GM19452 (cell line): ENCODE measurements around the gene PGGHG.
"Not testable (repeated sequence)": the region's sequence is repeated elsewhere in the genome, so short reads cannot be mapped to it uniquely, and the experiment has no call there.

Experiments used
- ATAC-seq: cut with Tn5 transposase; IDR thresholded peaks from one replicate; pipeline ENCODE4 v1.9.1; 2021; ENCODE audit not compliant: unreplicated experiment

PGGHG gene

DNA sequence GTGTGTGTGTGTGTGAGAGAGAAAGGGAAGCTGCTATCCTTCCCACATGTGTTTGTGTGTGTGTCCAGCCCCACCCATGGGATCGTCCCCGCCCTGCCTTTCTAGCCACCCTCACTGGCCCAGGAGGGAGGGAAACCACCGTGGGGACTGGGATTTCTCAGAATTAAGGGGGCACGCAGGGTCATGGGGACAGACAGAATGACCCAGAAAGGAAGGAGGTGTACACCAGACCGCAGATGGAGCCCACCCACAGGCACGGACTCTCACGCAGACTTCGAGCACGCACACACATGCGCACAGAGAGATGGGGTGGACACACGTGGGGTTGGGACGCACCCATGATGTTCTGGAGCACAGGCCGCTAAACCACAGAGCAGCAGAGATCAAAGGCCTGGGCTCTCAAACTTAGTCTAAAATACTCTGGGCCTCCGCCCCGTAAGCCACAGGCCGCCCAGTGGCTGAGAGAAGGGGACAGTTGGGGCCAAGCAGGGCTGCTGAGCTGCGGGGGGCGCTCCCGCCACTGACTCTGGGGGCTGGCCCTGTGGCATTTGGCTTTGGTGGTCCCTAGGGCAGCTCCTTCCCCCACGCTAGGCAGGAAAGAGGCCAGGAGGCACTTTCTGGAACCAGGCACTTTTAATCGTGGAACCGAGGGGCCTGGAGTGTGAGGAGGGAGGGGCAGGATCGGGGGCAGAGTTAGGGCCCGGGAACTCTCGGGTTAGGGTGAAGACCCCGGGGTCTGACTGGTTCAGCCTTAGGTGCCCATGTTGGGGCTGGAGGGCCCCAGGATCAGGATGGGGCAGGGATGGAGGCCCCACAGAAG is 8.9 kb downstream of the PGGHG start:
- no peak for ATAC-seq

- no peak for ATAC-seq
Observed at GRCh38 chr11:298406-299065, 9.6 kb downstream of the PGGHG start.

DNA sequence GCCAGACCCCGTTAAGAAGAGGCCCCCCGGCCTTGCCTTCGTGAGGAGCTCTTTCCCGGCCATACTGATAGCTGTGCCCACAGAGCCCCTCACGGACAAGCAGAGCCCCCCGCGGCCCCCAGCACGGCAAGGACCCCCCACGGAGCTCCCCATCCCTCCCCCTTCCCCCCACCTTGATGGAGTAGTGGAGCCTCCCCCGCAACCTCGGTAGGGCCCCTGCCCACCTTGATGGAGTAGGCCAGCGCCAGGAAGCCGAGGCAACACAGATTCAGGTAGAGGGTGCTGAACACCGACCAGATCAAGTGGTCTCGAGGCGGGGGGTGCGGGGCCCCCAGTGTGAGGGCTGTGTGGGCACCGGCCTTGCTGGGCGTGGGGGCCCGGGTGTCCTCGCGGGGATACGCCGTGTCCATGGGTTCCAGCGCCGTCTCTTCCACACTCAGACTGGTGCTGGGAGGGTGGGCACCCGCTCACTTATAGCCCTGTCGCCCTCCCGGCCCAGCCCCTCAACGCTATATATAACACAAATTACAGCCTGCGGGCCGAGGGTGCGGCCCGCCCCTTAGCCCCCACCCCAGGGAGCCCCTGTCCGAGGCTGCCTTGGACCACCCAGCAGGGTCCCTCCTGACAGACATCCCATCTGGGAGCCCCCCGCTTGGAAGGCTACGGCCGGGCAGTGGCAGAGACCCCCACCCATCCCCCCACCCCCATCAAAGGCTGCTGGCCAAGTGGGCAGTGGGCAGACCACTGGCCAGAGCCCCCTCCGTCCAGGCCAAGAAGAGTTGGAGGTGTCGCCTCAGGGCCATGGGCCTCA is 10.4 kb downstream of the PGGHG start, which contains the start of gene IFITM5:
Gene IFITM5 (minus strand): TSS at position 446 of the 811 bp plus-strand sequence. CDS start 36 bp downstream, at position 410.
- no peak for ATAC-seq

DNA sequence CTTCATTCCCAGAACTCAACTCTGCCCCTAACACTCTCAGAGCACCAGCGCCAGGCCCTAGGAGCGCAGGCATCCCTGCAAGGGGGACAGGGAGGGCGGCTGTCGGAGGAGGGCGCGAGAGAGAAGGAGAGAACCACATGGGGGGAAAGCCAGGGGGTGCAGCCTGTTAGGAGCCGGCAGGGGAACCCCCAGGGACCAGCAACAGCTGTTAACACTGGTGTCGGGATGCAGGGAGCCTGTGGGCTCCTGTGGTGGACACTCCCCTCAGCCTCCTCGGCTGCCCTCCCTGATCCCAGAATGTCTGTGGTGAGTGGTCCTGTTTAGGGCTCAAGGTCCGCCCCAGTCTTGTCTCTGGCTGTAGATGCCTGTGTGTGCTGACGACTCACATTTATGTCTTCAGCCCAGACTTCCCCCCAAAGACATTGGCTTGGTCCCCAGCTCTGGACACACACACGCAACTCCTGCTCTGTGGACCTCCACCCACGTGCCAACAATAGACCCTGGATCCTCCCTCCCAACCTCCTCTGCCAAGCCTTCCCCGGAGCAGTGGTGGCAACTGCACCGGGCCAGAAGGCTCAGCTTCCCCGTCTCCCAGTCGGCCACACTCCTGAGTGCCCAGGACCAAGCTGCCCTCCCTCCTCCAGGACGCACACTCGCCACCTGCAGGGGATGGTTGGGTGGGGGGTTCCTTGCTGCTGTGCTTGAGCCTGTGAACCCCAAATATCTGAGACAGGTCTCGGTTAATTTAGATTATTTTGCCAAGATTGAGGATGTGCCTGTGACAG is 11.2 kb downstream of the PGGHG start:
- ATAC-seq: no peak

- ATAC-seq: no peak
Observed at GRCh38 chr11:303363-303762, 14.4 kb downstream of the PGGHG start.

DNA sequence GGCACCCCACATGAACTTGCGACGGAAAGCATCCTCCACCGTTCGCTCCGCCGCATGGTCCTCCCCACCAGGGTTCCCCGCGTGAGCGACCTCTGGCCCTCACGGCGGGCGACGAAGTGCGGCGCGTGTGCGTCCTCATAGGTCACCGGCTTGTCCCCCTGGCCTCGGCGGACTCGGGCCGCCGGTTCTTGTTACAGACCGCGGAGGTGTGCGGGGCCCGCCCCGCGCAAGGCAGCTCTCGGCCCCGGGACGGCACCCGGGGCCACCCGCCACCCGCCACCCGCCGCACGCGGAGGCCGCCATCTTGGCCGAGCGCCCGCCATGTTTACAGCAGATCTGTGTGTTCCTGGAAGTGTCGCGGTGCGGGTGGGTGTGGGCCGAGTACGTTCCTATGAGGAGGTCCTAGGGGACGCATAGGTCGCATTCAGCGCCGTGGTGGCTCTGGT is 15.2 kb downstream of the PGGHG start:
- ATAC-seq: no peak

- ATAC-seq: no peak
Observed at GRCh38 chr11:304915-305843, 16.3 kb downstream of the PGGHG start.

DNA sequence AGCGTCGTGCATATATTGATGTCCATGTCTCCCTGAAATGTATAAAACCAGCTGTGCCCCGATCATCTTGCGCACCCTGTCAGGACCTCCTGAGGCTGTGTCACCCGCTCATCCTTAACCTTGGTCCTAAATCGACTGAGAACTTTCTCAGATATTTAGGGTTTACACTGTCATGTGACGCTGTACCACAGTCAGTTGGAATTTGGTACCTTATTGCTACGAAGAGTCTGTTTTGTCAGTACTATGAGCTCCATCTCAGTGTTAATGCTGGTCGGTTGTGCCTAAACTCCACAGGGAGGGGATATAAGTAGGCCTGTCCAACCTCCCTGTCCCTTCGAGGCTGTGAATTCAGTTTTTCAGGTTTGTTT is 16.9 kb downstream of the PGGHG start:
- no peak for ATAC-seq

- no peak for ATAC-seq
Observed at GRCh38 chr11:306645-307371, 17.9 kb downstream of the PGGHG start.

- not testable (repeated sequence) for ATAC-seq
Observed at GRCh38 chr11:307766-308708, 19.1 kb downstream of the PGGHG start, which contains the start of gene IFITM2. Gene IFITM2 (plus strand): TSS chr11:307816. CDS start chr11:308193, 377 bp downstream.

DNA sequence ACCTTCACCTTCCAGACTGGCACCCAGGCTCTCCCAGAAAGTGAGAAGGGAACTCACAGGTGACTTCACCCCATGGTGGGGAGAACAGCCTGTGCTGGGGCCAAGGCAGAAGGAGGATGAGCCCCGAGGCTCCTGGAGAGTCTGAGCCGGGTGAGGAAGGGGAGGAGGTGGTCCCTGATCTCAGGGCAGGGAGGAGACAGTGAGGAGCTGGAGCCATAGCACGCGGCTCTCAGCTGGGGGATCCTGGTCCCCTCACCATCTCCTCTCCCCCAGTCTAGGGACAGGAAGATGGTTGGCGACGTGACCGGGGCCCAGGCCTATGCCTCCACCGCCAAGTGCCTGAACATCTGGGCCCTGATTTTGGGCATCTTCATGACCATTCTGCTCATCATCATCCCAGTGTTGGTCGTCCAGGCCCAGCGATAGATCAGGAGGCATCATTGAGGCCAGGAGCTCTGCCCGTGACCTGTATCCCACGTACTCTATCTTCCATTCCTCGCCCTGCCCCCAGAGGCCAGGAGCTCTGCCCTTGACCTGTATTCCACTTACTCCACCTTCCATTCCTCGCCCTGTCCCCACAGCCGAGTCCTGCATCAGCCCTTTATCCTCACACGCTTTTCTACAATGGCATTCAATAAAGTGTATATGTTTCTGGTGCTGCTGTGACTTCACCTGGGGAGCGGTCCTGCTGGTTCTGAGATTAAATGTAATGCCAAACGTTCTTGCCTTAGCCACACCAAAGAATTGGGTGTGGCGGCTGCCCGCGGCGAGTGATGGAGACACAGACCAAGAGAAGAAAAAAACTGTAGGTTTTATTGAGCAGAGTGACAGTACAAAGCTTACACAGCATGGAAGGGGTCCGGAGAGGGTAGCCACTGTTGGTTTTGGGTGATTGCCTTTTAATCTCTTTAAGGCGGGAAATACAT is 20.1 kb downstream of the PGGHG start:
- not testable (repeated sequence) for ATAC-seq

- not testable (repeated sequence) for ATAC-seq
Observed at GRCh38 chr11:309979-310572, 21.1 kb downstream of the PGGHG start.

DNA sequence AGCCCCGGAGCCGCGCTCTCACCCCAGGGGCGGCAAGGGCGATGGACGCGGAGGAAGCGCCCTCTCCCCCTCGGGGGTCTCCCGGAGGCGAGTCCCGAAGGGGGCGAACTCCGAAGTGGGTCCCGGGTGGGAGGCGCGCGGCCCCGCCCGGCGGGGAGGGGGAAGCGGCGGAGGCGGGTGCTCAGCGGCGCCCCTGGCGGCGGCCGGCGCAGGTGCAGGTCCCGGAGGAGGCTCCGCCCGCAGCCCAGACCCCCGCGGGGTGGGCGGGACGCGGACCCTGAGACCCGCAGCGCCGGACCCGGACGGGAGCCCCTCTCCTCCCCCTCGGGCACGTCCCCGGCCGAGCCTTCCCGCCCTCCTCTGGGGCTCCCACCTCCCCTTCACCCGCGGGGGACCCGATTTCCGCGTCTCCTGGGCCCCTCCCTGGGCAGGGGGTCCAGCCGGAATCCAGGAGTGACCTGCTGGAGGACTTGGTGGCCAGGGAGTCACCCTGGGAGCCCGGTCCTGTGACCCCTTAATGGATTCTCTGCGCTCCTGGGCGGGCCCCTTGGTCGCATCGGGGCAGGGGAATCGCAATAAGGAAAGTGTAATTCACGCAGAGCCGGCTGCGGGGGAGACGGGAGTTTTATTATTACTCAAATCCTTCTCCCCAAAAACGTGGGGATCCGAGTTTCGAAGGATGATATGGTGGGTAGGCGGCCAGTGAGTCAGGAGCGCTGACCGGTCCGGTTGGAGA is 22.3 kb downstream of the PGGHG start:
- not testable (repeated sequence) for ATAC-seq

GRCh38 chr11:312092-312816 is 23.3 kb downstream of the PGGHG start:
- no peak for ATAC-seq

DNA sequence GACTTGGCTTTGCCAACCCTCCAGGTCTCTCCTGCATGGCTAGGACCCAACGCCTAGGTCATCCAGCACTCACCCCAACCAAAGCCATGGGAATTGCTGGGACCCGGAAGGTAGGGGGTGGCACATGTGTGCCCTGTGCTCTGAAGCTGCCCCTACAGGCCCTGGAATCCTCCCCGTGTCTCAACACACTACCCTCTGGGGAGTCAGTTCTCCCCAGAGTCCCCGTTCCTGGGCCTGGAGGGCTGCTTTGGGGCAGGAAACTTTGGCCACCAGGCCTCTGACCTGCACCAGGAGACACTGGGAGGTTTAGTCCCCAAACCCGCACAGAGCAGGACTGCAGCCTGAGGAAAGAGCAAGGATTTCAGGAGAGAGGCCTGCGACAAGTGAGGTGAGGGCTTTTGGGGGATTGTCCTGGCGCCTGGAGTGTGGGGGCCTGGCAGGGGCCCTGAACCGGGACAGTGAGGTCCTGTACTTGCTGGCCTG is 24.4 kb downstream of the PGGHG start:
- no peak for ATAC-seq
